ENCODE measurements around the gene MACROD1.

The MACROD1 gene

GRCh38 chr11:64107303-64107702 is 58.6 kb downstream of the MACROD1 start:
- in situ Hi-C loops (cut with HindIII; ENCODE audit: low sequenced_read_pairs), result no loop called here
- TF ChIP-seq, protein P1, sequence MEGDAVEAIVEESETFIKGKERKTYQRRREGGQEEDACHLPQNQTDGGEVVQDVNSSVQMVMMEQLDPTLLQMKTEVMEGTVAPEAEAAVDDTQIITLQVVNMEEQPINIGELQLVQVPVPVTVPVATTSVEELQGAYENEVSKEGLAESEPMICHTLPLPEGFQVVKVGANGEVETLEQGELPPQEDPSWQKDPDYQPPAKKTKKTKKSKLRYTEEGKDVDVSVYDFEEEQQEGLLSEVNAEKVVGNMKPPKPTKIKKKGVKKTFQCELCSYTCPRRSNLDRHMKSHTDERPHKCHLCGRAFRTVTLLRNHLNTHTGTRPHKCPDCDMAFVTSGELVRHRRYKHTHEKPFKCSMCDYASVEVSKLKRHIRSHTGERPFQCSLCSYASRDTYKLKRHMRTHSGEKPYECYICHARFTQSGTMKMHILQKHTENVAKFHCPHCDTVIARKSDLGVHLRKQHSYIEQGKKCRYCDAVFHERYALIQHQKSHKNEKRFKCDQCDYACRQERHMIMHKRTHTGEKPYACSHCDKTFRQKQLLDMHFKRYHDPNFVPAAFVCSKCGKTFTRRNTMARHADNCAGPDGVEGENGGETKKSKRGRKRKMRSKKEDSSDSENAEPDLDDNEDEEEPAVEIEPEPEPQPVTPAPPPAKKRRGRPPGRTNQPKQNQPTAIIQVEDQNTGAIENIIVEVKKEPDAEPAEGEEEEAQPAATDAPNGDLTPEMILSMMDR (IDR thresholded peaks at IDR 0.05; ENCODE audit: low read depth, low read length), result no peak
- DNase-seq (ENCODE audit: low read depth, low spot score), result no peak
- no peak overlapping the region for H3K4me3 ChIP-seq (ENCODE audit: low read depth, low read length)

- DNase-seq (ENCODE audit: low read depth, low spot score), result no peak
- in situ Hi-C loops (cut with HindIII; ENCODE audit: low sequenced_read_pairs), result no loop called here
- TF ChIP-seq, protein P1 (IDR thresholded peaks at IDR 0.05; ENCODE audit: low read depth, low read length), result no peak
- no peak overlapping the region for H3K4me3 ChIP-seq (ENCODE audit: low read depth, low read length)
Observed at GRCh38 chr11:64104632-64105031, 61.3 kb downstream of the MACROD1 start.

DNA sequence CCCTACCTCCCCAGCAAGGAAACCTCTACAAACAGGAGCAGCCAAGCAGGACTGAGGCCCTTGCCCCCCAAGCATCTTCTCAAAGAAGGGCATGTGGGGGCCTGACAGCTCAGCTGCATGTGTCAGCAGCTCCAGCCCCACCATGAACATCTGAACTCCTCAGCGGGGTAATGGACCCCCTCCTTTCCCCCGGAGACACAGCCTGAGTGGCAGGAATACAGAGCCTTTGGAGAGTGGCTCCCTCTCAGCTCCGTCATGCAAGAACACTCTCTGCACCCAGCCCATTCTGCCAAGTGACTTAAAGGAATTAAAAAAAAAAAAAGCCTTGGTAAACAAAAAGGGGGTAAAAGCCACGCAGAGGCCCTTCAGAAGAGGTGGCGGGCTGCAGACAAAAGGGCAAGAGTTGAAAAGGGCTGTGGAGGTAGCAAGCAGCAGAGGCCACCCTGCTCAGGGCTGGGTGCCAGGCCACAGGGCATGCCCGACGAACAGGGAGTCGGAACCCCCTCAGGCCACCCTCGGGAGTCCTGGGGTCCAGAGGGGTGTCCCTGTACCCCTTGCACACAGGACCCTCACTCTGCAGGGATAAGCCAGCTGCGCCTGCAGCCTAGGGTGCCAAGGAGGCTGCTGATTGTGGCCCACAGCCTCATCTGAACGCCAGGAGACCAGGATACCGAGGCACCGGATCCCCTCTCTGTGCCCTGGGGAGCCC is 62.5 kb downstream of the MACROD1 start:
- no peak overlapping the region for H3K4me3 ChIP-seq (ENCODE audit: low read depth, low read length)
- in situ Hi-C loops (cut with HindIII; ENCODE audit: low sequenced_read_pairs), result no loop called here
- DNase-seq (ENCODE audit: low read depth, low spot score), result no peak
- TF ChIP-seq, protein P1 (IDR thresholded peaks at IDR 0.05; ENCODE audit: low read depth, low read length), result no peak

- no peak for DNase-seq (ENCODE audit: low read depth, low spot score)
- in situ Hi-C loops (cut with HindIII; ENCODE audit: low sequenced_read_pairs), result no loop called here
- TF ChIP-seq, protein P1 (IDR thresholded peaks at IDR 0.05; ENCODE audit: low read depth, low read length), result no peak
- no peak overlapping the region for H3K4me3 ChIP-seq (ENCODE audit: low read depth, low read length)
Observed at GRCh38 chr11:64102005-64102738, 63.7 kb downstream of the MACROD1 start.

GRCh38 chr11:64101461-64101860 is 64.5 kb downstream of the MACROD1 start:
- no peak overlapping the region for H3K4me3 ChIP-seq (ENCODE audit: low read depth, low read length)
- DNase-seq (ENCODE audit: low read depth, low spot score), result no peak
- in situ Hi-C loops (cut with HindIII; ENCODE audit: low sequenced_read_pairs), result no loop called here
- TF ChIP-seq, protein P1 (IDR thresholded peaks at IDR 0.05; ENCODE audit: low read depth, low read length), result no peak

GRCh38 chr11:64100782-64101353 is 65.0 kb downstream of the MACROD1 start:
- DNase-seq (ENCODE audit: low read depth, low spot score), result no peak
- in situ Hi-C loops (cut with HindIII; ENCODE audit: low sequenced_read_pairs), result no loop called here
- TF ChIP-seq, protein P1 (IDR thresholded peaks at IDR 0.05; ENCODE audit: low read depth, low read length), result no peak
- H3K4me3 ChIP-seq (ENCODE audit: low read depth, low read length), result no peak overlapping the region

All from astrocyte of the spinal cord (primary cell).